Stomach (tissue), 9 donors: ENCODE results near the gene ATRX. TPM values are rescaled to one million over a fixed set of nuclear protein-coding genes. Genes with fewer than 3 reads are reported as not detected.
"Not testable (repeated sequence)": the region's sequence is repeated elsewhere in the genome, so short reads cannot be mapped to it uniquely, and the experiment has no call there.

Experiments
- DNase-seq, 2 donors: peaks; one replicate each; pipeline versions ENCODE4 v3.0.0 to v3.0.0-alpha.2; 2013 to 2019
- H3K27ac ChIP-seq, 5 donors: fragments of 200-600 bp in 4 of 5; sonication (generic) in 4 of 5; one replicate each; pipeline ENCODE4 v1.5.1; 2013 to 2019; ENCODE audit warnings: mild to moderate bottlenecking in 1 of 5, moderate library complexity in 1 of 5
- H3K27me3 ChIP-seq, 3 donors: fragments of 200-600 bp; sonication (generic); one replicate each; pipeline ENCODE4 v1.5.1; 2017 to 2019; ENCODE audit warnings: mixed run types in 1 of 3
- H3K36me3 ChIP-seq, 4 donors: fragments of 200-600 bp; sonication (generic); 1 replicate in 3 of 4; 2 replicates in 1 of 4; pipeline ENCODE4 v1.5.1; 2016 to 2019
- H3K4me1 ChIP-seq, 4 donors: fragments of 200-600 bp; sonication (generic); one replicate each; pipeline ENCODE4 v1.5.1; 2016 to 2019
- H3K4me3 ChIP-seq, 4 donors: fragments of 200-600 bp; sonication (generic) in 3 of 4; one replicate each; pipeline ENCODE4 v1.5.1; 2016 to 2019; ENCODE audit warnings: mild to moderate bottlenecking in 1 of 4
- H3K9me3 ChIP-seq, 4 donors: fragments of 200-600 bp; sonication (generic); one replicate each; pipeline ENCODE4 v1.5.1; 2016 to 2019
- CTCF ChIP-seq, 7 experiments: fragments of 450-650 bp in 4 of 7; fragments of 200-600 bp in 3 of 7; sonication (generic) in 3 of 7; IDR thresholded peaks; one replicate each; pipeline ENCODE4 v1.5.1; 2016 to 2019; ENCODE audit warnings: antibody characterized with exemption in 7 of 7, control low read depth in 2 of 7, mild to moderate bottlenecking in 1 of 7
- EP300 ChIP-seq: sonication (generic); formaldehyde crosslinking; IDR thresholded peaks from one replicate; pipeline ENCODE4 v1.6.1; 2017; ENCODE audit warnings: antibody characterized with exemption
- POLR2A ChIP-seq, 4 donors: fragments of 450-650 bp; IDR thresholded peaks; one replicate each; pipeline ENCODE4 v1.6.1; 2016; ENCODE audit warnings: antibody characterized with exemption in 4 of 4, control low read depth in 2 of 4, mild to moderate bottlenecking in 1 of 4, moderate library complexity in 1 of 4
- POLR2AphosphoS5 ChIP-seq, 3 donors: sonication (generic); formaldehyde crosslinking; IDR thresholded peaks; one replicate each; pipeline ENCODE4 v1.6.1; 2016; ENCODE audit warnings: antibody characterized with exemption in 3 of 3
- WGBS, 5 donors: extraction: QIAGEN DNeasy Blood & Tissue Kit in 3 of 5; methylation state at CpG; one replicate each; pipeline versions ENCODE4 v1.1.5 to v1.1.7; 2013 to 2018; 5-methylcytosine and 5-hydroxymethylcytosine counted together
- intact Hi-C: fragments of 100-400 bp; cut with DNase I; formaldehyde crosslinking; loops from one replicate; pipeline ENCODE4 v1.15.1; 2023; ENCODE audit warnings: low total_unique reads
- polyA plus RNA-seq, 3 donors: library from polyadenylated mRNA; stranded (reverse); fragments of 200-250 nt; gene quantifications; one replicate each; pipeline ENCODE4 v1.2.3, GENCODE V29; 2013
- total RNA-seq, 5 donors: library from RNA; depleted of rRNA; stranded (reverse); fragments of >200 nt; gene quantifications; one replicate each; pipeline versions ENCODE4 v1.1.0 to v1.2.3, GENCODE V29; 2014 to 2016
- donor health status: healthy with polysubstance abuse.
- donor health status: Bipolar disorder and iron deficiency.
- donor health status: healthy.

ATRX gene
- total and polyA plus RNA-seq, 8 donors: 7.9 to 225 (median 61.0) TPM

GRCh38 chrX:77733342-77733741 lies 52.7 kb downstream of the ATRX start:
- intact Hi-C loops: no loop called here
- no peak overlapping the region for H3K27ac ChIP-seq
- no peak overlapping the region for H3K4me3 ChIP-seq
- WGBS, 5 donors: 75 to 96% (median 92%) methylated on average over 3 of the region's 3 CpGs
- no peaks in the 10 kb centered on the region for H3K36me3 ChIP-seq
- no peaks in the 10 kb centered on the region for H3K4me1 ChIP-seq
- no peaks in the 10 kb centered on the region for H3K27me3 ChIP-seq
- H3K9me3 ChIP-seq: peaks cover 0 to 7% (median 0%) of the 10 kb centered on the region in 4 donors
- TF ChIP-seq POLR2A (IDR thresholded peaks at IDR 0.05) (no peak), CTCF (IDR thresholded peaks at IDR 0.05) (no peak), EP300 (no peak), POLR2AphosphoS5 (IDR thresholded peaks at IDR 0.05) (no peak)
- no peak for DNase-seq

- no peaks in the 10 kb centered on the region for H3K36me3 ChIP-seq
- intact Hi-C loops: no loop called here
- 63 to 88% (median 82%) methylated on average over 6 to 7 of the region's 7 CpGs for WGBS, 5 donors
- no peaks in the 10 kb centered on the region for H3K4me1 ChIP-seq
- H3K27me3 ChIP-seq: no peaks in the 10 kb centered on the region
- H3K4me3 ChIP-seq: no peak overlapping the region
- H3K27ac ChIP-seq: no peak overlapping the region
- TF ChIP-seq EP300 (no peak), CTCF (IDR thresholded peaks at IDR 0.05) (no peak), POLR2A (IDR thresholded peaks at IDR 0.05) (no peak), POLR2AphosphoS5 (IDR thresholded peaks at IDR 0.05) (no peak)
- H3K9me3 ChIP-seq: peaks cover 0 to 6% (median 0%) of the 10 kb centered on the region in 4 donors
- no peak for DNase-seq
Observed at GRCh38 chrX:77731821-77732419, 54.1 kb downstream of the ATRX start.

- H3K27me3 ChIP-seq, H3K9me3 ChIP-seq, intact Hi-C loops, H3K4me3 ChIP-seq, H3K27ac ChIP-seq, DNase-seq, H3K4me1 ChIP-seq, H3K36me3 ChIP-seq: not testable (repeated sequence)
- 89 to 98% (median 92%) methylated on average over 2 to 3 of the region's 3 CpGs for WGBS, 5 donors
Observed at GRCh38 chrX:77726095-77726494, 59.9 kb downstream of the ATRX start.

- 78 to 87% (median 81%) methylated on average over 4 of the region's 4 CpGs for WGBS, 5 donors
- peaks cover 0 to 8% (median 0%) of the 10 kb centered on the region in 4 donors for H3K9me3 ChIP-seq
- no peaks in the 10 kb centered on the region for H3K4me1 ChIP-seq
- no peaks in the 10 kb centered on the region for H3K36me3 ChIP-seq
- no peaks in the 10 kb centered on the region for H3K27me3 ChIP-seq
- no peak overlapping the region for H3K4me3 ChIP-seq
- H3K27ac ChIP-seq: no peak overlapping the region
- TF ChIP-seq CTCF (IDR thresholded peaks at IDR 0.05) (no peak), POLR2A (IDR thresholded peaks at IDR 0.05) (no peak), EP300 (no peak), POLR2AphosphoS5 (IDR thresholded peaks at IDR 0.05) (no peak)
- no peak for DNase-seq
- intact Hi-C loops: no loop called here
Observed at GRCh38 chrX:77723681-77724080, 62.3 kb downstream of the ATRX start.

GRCh38 chrX:77719388-77719787 lies 66.6 kb downstream of the ATRX start:
- WGBS, 5 donors: 71 to 85% (median 77%) methylated on average over 4 of the region's 4 CpGs
- no peak for DNase-seq
- Histone ChIP-seq H3K9me3 (peaks cover 0 to 8% (median 0%) of the 10 kb centered on the region in 4 donors), H3K4me1 (no peaks in the 10 kb centered on the region), H3K36me3 (peaks cover 0 to 11% (median 8%) of the 10 kb centered on the region in 4 donors), H3K27me3 (no peaks in the 10 kb centered on the region), H3K4me3 (no peak overlapping the region), H3K27ac (no peak overlapping the region)
- TF ChIP-seq POLR2A (IDR thresholded peaks at IDR 0.05) (no peak), EP300 (no peak), POLR2AphosphoS5 (IDR thresholded peaks at IDR 0.05) (no peak), CTCF (IDR thresholded peaks at IDR 0.05) (no peak)
- intact Hi-C loops: no loop called here
